ENCODE measurements around the gene LRRC4.

LRRC4 gene

GRCh38 chr7:128006550-128007302 lies 24.5 kb downstream of the LRRC4 start:
- DNase-seq (ENCODE audit: low read depth in 2 of 2) = no peak

- no peak for DNase-seq (ENCODE audit: low read depth in 2 of 2)
These were observed 25.5 kb downstream of the LRRC4 start for GRCh38 chr7:128005759-128006159.

- no peak for DNase-seq (ENCODE audit: low read depth in 2 of 2)
These were observed 26.1 kb downstream of the LRRC4 start for GRCh38 chr7:128005117-128005516.

GRCh38 chr7:128004623-128005022 lies 26.6 kb downstream of the LRRC4 start:
- no peak for DNase-seq (ENCODE audit: low read depth in 2 of 2)

- DNase-seq (ENCODE audit: low read depth in 2 of 2) = no peak
These were observed 27.4 kb downstream of the LRRC4 start for GRCh38 chr7:128003787-128004186.

- DNase-seq (ENCODE audit: low read depth in 2 of 2) = no peak
These were observed 28.1 kb downstream of the LRRC4 start for GRCh38 chr7:128003167-128003566.

GRCh38 chr7:128000854-128001265 lies 30.4 kb downstream of the LRRC4 start:
- DNase-seq (ENCODE audit: low read depth in 2 of 2) = no peak

GRCh38 chr7:128000048-128000447 lies 31.2 kb downstream of the LRRC4 start:
- DNase-seq (ENCODE audit: low read depth in 2 of 2) = no peak

GRCh38 chr7:127998671-127999070 lies 32.6 kb downstream of the LRRC4 start:
- DNase-seq (ENCODE audit: low read depth in 2 of 2) = no peak

GRCh38 chr7:127997226-127997922 lies 33.9 kb downstream of the LRRC4 start:
- DNase-seq (ENCODE audit: low read depth in 2 of 2) = no peak

- no peak for DNase-seq (ENCODE audit: low read depth in 2 of 2)
These were observed 34.8 kb downstream of the LRRC4 start for GRCh38 chr7:127996253-127997071.

- no peak for DNase-seq (ENCODE audit: low read depth in 2 of 2)
These were observed 35.4 kb downstream of the LRRC4 start for GRCh38 chr7:127995881-127996215.

- DNase-seq (ENCODE audit: low read depth in 2 of 2) = no peak
These were observed 35.9 kb downstream of the LRRC4 start for GRCh38 chr7:127995156-127995880.

- DNase-seq (ENCODE audit: low read depth in 2 of 2) = no peak
These were observed 37.2 kb downstream of the LRRC4 start for GRCh38 chr7:127993987-127994386.

GRCh38 chr7:127993317-127993716 lies 37.9 kb downstream of the LRRC4 start:
- no peak for DNase-seq (ENCODE audit: low read depth in 2 of 2)

- no peak for DNase-seq (ENCODE audit: low read depth in 2 of 2)
These were observed 42.5 kb downstream of the LRRC4 start for GRCh38 chr7:127988751-127989150.

- DNase-seq (ENCODE audit: low read depth in 2 of 2) = no peak
These were observed 44.4 kb downstream of the LRRC4 start for GRCh38 chr7:127986581-127987521.

- DNase-seq (ENCODE audit: low read depth in 2 of 2) = no peak
These were observed 47.4 kb downstream of the LRRC4 start for GRCh38 chr7:127983804-127984332.

- DNase-seq (ENCODE audit: low read depth in 2 of 2) = no peak
These were observed 49.3 kb downstream of the LRRC4 start for GRCh38 chr7:127981965-127982364.

GRCh38 chr7:127980901-127981300 lies 50.3 kb downstream of the LRRC4 start:
- DNase-seq (ENCODE audit: low read depth in 2 of 2) = no peak

GRCh38 chr7:127979728-127980126 lies 51.5 kb downstream of the LRRC4 start:
- DNase-seq (ENCODE audit: low read depth in 2 of 2) = no peak
